K562 (cell line): ENCODE data around the gene CENPU. TPM values are rescaled to one million over a fixed set of nuclear protein-coding genes. Genes with fewer than 3 reads are reported as not detected.

Experiments
- BRCA1 ChIP-seq, 2 experiments: fragments of 450-650 bp in 1 of 2; sonication (generic) in 1 of 2; formaldehyde crosslinking in 1 of 2; IDR thresholded peaks; 2 replicates each; pipeline versions ENCODE4 v1.5.0 to v1.6.1; 2017 to 2020; ENCODE audit warnings: mild to moderate bottlenecking in 1 of 2, missing genetic modification reagents in 1 of 2
- GABPA ChIP-seq: fragments of 200-800 bp; sonication (Bioruptor generic); conservative IDR thresholded peaks from 2 replicates; pipeline ENCODE4 v1.6.1; 2016; ENCODE audit warnings: low read depth, missing genetic modification characterization, missing compliant biosample characterization
- HNRNPL ChIP-seq: fragments of 200-400 bp; formaldehyde crosslinking; IDR thresholded peaks from 2 replicates; pipeline ENCODE4 v1.6.1; 2017; ENCODE audit warnings: low read depth, mild to moderate bottlenecking, low read length
- MYNN ChIP-seq, 2 experiments: sonication (generic); formaldehyde crosslinking in 1 of 2; IDR thresholded peaks; 2 replicates each; pipeline versions ENCODE4 v1.5.0 to v1.6.1; 2016 to 2020; ENCODE audit warnings: antibody characterized with exemption in 1 of 2, missing genetic modification reagents in 1 of 2
- NRF1 ChIP-seq, 2 experiments: fragments of 450-650 bp; IDR thresholded peaks in 1 of 2; conservative IDR thresholded peaks in 1 of 2; 2 replicates each; pipeline ENCODE4 v1.6.1; 2014; ENCODE audit warnings: mild to moderate bottlenecking in 2 of 2
- XRCC3 ChIP-seq: fragments of 450-650 bp; IDR thresholded peaks from 2 replicates; pipeline ENCODE4 v1.6.1; 2017; ENCODE audit warnings: mild to moderate bottlenecking, moderate library complexity
- ZBED1 ChIP-seq: IDR thresholded peaks from 2 replicates; pipeline ENCODE4 v1.6.1; 2014
- polyA plus RNA-seq, 8 experiments: library from polyadenylated mRNA; depleted of rRNA in 4 of 8; stranded (reverse) in 5 of 8; unstranded in 3 of 8; fragments of >200 nt; fragmentation: Nextera tagmentation in 2 of 8; fragmentation: Illumina TruSeq in 1 of 8; extraction: Ambion mirVana in 2 of 8; extraction: Trizol in 1 of 8; gene quantifications; 2 replicates each; pipeline versions ENCODE4 v1.2.1 to v1.2.3, GENCODE V29; 2011 to 2014; ENCODE audit warnings: inconsistent platforms in 1 of 8, missing spikeins in 1 of 8
- total RNA-seq, 7 experiments: library from RNA; depleted of rRNA in 6 of 7; stranded (reverse); fragments of >200 nt in 6 of 7; fragmentation: Illumina TruSeq in 2 of 7; extraction: Trizol in 2 of 7; gene quantifications; 2 replicates each; pipeline versions ENCODE4 v1.2.1 to v1.2.3, GENCODE V29; 2011 to 2021; ENCODE audit warnings: low replicate concordance in 1 of 7
- TF ChIP-seq, protein P1 (sequence below), 2 experiments: fragments of 450-650 bp; IDR thresholded peaks; 2 replicates each; pipeline ENCODE4 v1.6.1; 2018; ENCODE audit warnings: mild to moderate bottlenecking in 2 of 2, low read depth in 1 of 2; ENCODE audit not compliant: partially characterized antibody in 2 of 2
- TF ChIP-seq, protein P2 (sequence below): sonication (generic); formaldehyde crosslinking; IDR thresholded peaks from 2 replicates; pipeline ENCODE4 v1.8.0; 2022; ENCODE audit warnings: mild to moderate bottlenecking, missing genetic modification reagents
- TF ChIP-seq, protein P3 (sequence below): fragments of 250-450 bp; sonication (Bioruptor Pico); IDR thresholded peaks from 2 replicates; pipeline ENCODE4 v1.8.0; 2022; ENCODE audit warnings: inconsistent platforms, mild to moderate bottlenecking, moderate library complexity, borderline replicate concordance

CENPU gene
- total and polyA plus RNA-seq, 9 of the 15 experiments (the other 6 are each of a cell fraction or from before 2014, with no cell fraction given) = 39.4 to 98.7 (median 84.3) TPM

DNA sequence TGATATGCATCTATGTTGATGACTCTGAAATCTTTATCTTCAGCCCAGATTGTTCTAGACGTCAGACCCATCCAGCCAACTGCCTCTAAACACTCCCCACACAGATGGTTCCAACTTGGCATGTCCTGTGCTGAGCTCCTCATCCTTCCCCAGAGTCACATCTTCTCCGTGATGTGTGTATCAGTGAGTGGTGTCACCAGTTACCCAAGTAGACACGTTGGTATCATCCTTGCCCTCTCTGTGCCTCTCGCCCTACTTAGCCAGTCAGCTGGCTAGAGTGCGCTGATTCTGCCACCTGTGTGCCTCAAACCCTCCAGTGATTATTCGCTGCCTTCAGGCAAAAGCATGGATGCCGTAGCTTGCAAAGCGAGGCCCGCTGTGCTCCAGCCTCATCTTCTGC lies 65.8 kb downstream of the CENPU start (continued):
- TF ChIP-seq, protein P1, sequence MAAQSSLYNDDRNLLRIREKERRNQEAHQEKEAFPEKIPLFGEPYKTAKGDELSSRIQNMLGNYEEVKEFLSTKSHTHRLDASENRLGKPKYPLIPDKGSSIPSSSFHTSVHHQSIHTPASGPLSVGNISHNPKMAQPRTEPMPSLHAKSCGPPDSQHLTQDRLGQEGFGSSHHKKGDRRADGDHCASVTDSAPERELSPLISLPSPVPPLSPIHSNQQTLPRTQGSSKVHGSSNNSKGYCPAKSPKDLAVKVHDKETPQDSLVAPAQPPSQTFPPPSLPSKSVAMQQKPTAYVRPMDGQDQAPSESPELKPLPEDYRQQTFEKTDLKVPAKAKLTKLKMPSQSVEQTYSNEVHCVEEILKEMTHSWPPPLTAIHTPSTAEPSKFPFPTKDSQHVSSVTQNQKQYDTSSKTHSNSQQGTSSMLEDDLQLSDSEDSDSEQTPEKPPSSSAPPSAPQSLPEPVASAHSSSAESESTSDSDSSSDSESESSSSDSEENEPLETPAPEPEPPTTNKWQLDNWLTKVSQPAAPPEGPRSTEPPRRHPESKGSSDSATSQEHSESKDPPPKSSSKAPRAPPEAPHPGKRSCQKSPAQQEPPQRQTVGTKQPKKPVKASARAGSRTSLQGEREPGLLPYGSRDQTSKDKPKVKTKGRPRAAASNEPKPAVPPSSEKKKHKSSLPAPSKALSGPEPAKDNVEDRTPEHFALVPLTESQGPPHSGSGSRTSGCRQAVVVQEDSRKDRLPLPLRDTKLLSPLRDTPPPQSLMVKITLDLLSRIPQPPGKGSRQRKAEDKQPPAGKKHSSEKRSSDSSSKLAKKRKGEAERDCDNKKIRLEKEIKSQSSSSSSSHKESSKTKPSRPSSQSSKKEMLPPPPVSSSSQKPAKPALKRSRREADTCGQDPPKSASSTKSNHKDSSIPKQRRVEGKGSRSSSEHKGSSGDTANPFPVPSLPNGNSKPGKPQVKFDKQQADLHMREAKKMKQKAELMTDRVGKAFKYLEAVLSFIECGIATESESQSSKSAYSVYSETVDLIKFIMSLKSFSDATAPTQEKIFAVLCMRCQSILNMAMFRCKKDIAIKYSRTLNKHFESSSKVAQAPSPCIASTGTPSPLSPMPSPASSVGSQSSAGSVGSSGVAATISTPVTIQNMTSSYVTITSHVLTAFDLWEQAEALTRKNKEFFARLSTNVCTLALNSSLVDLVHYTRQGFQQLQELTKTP (IDR thresholded peaks at IDR 0.05; ENCODE audit: low read depth in 1 of 2, partially characterized antibody in 2 of 2) = no peak
- TF ChIP-seq XRCC3 (no peak), HNRNPL (no peak), BRCA1 (IDR thresholded peaks at IDR 0.05) (no peak), BRCA1 (CRISPR knock-in tag; IDR thresholded peaks at IDR 0.05) (no peak), ZBED1 (no peak), NRF1 (conservative IDR thresholded peaks at IDR 0.05 in 1 of 2, IDR thresholded peaks at IDR 0.05 in 1 of 2) (no peak), GABPA (tag) (no peak), MYNN (IDR thresholded peaks at IDR 0.05) (no peak), MYNN (CRISPR knock-in tag; IDR thresholded peaks at IDR 0.05) (no peak)
- TF ChIP-seq, protein P2, sequence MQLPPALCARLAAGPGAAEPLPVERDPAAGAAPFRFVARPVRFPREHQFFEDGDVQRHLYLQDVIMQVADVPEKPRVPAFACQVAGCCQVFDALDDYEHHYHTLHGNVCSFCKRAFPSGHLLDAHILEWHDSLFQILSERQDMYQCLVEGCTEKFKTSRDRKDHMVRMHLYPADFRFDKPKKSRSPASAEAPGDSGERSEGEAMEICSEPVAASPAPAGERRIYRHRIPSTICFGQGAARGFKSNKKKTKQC (CRISPR knock-in tag) = no peak
- TF ChIP-seq, protein P3, sequence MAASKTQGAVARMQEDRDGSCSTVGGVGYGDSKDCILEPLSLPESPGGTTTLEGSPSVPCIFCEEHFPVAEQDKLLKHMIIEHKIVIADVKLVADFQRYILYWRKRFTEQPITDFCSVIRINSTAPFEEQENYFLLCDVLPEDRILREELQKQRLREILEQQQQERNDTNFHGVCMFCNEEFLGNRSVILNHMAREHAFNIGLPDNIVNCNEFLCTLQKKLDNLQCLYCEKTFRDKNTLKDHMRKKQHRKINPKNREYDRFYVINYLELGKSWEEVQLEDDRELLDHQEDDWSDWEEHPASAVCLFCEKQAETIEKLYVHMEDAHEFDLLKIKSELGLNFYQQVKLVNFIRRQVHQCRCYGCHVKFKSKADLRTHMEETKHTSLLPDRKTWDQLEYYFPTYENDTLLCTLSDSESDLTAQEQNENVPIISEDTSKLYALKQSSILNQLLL (CRISPR knock-in tag) = no peak
